ENCODE results near the gene TMEM196.

GRCh38 chr7:19811386-19811785, 38.0 kb upstream of the TMEM196 start:
- no peak for TF ChIP-seq CTCF (IDR thresholded peaks at IDR 0.05)
- TF ChIP-seq POLR2A (IDR thresholded peaks at IDR 0.05) = no peak

Data from body of pancreas (tissue), 4 donors.